HUDEP-2 (cell line): ENCODE results near the gene DHX8.

Source experiments
- DNase-seq, 76 experiments: peaks; one replicate each; lab custom pipeline; 2025; ENCODE audit not compliant: unreplicated experiment in 76 of 76; lab: John Stamatoyannopoulos, UW

Gene DHX8

GRCh38 chr17:43517615-43518386, 34.0 kb downstream of the DHX8 start:
- no peak for DNase-seq

DNA sequence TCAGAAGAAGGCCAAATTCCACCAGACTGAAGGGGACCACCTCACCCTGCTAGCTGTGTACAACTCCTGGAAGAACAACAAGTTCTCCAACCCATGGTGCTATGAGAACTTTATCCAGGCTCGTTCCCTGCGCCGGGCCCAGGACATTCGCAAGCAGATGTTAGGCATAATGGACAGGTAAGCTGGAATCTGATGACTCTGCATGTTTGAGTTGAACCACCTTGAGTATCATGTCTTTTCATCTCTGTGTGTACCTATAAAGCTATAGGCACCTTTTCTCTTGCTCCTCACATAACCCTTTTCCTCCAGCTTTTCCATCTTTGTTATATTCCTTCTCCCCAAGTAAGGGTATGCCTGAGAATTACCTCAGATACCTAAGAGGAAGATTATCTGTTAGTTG, 37.6 kb downstream of the DHX8 start:
- DNase-seq, result no peak

- no peak for DNase-seq
Measured at GRCh38 chr17:43524945-43525575, 41.3 kb downstream of the DHX8 start.

DNA sequence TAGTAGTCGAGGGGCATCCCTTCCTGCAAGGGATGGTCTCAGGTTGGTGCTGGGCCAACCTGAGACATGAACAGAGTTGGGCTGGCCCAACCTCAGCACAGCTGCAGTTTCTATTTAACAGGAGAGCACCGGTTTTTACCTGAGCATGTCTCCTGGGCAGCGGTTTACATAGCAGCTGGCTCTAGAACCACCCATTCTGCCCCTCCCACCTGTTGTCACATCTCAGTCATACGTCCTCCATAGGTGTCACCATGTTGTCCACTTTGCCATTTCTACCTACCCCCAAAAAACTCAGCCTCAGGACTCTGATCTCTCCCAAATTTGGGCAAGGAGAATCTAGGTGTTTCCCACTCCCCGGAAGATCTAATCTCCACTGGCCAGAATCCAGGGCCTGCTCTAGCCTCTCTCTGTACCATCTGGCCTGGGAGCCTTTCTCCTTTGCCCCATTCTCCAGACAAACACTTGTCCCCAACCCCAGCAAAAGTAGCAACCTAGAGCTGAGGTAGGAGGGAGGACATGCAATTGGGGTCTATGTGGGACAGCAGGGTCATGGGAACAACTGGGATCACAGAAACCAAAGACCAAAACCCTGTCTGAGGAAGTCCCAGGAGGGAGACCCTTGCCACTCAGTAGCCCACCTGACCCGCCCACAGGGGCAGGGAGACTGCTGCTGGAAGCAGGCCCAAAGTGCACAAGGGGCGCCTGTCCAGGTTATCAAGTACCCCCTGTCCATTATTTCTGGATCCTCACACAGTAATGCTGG, 43.3 kb downstream of the DHX8 start:
- DNase-seq, result no peak

DNA sequence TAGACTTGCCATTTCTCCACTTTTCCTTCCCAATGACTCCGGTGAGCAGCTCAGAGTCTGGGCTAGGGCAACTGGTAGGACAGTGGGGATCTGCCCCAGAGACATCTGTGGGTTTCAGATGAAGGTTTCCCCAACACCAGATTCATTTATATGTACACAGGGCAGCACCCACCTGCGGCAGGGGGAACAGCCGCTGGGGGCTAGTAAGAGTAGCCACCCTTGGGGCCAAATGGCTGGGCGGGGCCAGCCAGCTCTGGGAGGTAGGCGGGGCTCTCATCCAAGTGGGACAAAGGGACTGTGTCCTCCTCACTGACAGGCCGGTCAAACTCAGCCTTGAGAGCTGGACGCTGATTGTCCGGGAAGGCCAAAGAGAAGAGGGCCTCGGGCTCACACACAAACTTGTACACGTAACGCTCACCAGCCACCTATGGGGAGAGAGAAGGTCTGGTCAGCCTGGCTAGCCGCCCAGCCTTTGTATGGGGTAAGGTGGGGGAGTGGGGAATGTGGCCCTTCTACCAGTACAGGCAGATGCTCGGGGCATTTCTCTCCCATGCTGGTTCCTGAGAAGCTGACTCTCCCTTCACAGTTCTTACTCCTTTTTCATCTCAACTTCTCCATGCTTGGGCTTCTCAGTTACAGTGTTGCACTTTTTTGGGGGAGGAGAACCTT, 44.7 kb downstream of the DHX8 start:
- no peak for DNase-seq

GRCh38 chr17:43528988-43529814, 45.4 kb downstream of the DHX8 start:
- no peak for DNase-seq

GRCh38 chr17:43529947-43530287, 46.1 kb downstream of the DHX8 start:
- no peak for DNase-seq

GRCh38 chr17:43530288-43531081, 46.7 kb downstream of the DHX8 start:
- no peak for DNase-seq

DNA sequence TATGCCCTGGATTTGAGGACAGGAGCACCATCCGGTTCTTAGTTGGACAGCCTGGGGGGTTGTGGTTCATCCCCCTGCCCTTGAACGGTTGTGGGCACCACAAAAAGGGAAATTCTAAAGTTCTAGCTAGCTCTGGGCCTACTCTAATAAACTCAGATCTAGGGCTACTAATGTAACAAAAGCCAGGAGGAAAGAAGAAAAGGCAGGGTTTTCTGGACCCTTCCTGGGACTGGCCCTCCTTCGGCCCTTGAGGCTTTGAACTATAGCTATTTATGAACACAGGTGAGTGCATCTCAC, 47.3 kb downstream of the DHX8 start:
- DNase-seq, result no peak

DNA sequence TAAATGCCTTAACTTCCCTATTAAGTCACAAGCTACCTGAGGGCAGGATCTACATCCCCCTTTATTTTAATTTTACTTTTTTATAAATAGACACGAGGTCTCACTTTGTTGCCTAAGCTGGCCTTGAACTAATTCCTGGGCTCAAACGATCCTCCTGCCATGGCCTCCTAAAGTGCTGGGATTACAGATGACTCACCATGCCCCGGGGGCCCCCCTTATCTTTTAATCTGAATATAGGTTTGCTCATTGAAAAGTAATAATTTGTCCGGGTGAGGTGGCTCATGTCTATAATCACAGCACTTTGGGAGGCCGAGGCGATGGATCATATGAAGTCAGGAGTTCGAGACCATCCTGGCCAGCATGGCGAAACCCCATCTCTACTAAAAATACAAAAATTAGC, 48.2 kb downstream of the DHX8 start:
- DNase-seq, result no peak

- DNase-seq, result no peak
Measured at GRCh38 chr17:43532581-43532980, 48.8 kb downstream of the DHX8 start.

DNA sequence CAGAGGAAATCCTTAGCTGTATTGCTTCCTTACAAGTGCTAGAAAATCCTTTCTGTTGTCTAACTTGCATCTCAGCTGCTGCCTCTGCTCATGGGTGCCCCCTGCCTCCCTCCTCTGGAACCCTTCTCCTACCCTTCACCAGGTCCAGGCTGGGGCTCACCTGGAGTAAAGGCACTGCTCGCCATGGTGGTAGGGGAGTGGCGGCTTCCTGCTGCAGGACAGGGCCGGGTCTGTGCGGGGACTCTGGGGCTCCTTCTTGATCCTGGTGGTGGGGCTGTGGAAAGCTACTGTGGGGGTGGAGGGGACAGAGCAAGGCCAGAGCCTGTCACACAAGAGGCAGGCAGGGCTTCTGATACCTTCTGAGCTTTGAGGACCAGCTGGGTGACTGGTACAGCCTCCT, 49.9 kb downstream of the DHX8 start:
- DNase-seq, result no peak

DNA sequence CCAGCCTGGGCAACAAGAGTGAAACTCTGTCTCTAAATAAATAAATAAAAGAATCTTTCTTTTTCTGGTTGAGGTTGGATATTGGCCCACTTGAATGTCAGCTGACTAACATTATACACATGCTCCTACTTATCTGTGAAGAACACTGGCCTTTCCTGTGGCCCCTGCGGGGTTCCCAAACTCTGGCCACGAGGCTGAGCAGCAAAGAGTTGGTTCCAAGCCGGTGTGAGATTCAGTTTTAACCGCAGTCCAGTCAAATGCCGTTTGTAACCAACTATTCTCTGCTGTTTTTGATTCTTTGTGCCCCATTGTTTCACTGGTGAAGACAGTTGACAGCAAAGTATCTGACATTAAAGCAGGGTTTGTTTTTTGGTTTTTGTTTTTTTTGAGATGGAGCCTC, 51.1 kb downstream of the DHX8 start:
- DNase-seq, result peak in 5 of 76 experiments; percentile 5 to 35 (median 21)

- DNase-seq, result no peak
Measured at GRCh38 chr17:43536236-43536992, 52.6 kb downstream of the DHX8 start.

DNA sequence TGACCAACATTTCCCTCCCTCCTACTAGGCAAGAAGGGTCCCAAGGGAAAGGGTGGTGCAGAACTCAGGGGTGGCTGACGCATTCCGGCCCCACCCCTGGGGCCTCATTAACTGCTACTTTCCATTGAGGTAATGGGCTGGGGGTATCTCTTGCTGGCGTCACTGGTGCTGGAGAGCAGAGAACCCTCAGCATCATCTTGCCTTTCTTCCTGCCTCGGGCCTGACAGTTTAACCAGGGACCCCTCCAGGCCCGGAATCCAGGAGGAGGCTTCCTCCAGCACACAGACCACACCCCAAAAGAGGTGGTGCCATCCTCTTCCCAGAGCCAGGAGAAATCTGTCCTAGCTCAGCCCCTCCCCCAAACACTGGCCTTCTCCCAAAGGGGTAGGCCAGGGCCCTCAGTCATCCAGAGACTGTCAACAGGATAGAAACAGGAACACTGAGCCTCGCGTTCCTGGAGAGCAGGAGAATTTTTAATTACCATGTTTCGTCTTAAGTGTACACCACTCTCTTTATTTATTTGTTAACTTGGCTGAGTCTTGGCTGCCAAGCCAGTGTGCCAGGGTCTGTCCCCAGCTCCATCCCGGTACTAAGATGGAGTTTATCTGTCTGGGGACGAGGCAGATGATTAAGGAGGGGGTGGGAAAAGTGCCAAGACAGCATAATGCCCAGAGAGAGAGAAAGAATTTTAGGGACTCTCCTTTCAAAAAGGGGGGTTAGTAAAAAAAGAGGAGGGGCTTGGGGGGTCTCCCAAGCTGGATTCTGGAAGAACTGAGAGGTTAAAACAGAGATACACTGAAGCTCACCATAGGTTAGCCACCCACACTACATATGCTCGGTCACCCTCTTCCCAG, 57.3 kb downstream of the DHX8 start:
- DNase-seq, result no peak

DNA sequence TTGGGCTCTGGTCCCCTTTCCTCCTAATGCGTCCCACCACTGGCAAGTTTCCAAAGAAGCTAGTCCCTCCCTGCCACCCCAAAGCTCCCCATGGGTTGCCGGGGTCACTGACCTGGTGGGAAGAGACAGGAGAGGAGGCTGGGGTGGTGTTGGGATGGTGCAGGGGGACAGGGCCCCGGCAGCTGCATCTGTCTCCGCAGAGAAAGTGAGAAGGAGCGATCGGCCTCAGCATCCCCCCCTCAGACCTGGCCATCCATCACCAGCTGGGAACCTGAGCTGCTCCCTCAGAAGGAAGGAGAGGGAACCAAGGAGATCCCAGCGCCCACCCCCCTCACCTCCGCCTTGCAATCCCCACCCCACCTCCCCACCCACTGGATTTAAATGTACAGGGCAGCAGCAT, 59.1 kb downstream of the DHX8 start:
- DNase-seq, result no peak

DNA sequence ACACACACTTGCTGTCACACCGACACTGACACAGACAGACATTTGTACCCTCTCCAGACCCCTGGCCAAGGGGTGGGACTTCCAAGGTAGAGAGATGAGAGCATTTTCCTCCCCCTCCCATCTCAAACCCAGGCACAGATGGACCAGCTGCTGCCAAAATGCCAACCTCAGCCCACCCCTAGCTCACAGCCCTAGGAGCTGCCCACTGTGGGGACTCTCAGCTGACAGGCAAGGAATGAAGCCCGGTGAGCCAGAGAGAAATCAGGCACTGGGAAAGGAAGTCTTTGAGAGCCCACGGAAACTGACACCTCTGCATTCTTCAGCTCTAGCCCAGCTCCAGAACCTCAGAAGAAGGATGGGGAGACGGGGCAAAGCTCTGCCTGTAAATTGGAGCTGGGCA, 59.5 kb downstream of the DHX8 start:
- no peak for DNase-seq
